Vein endothelial cell (primary cell): ENCODE results near the gene TMEM232. TPM values are rescaled to one million over a fixed set of nuclear protein-coding genes. Genes with fewer than 3 reads are reported as not detected.

Experiments used
- small RNA-seq: library from RNA; depleted of rRNA; stranded (forward); fragments of <200 nt; gene quantifications from one replicate; pipeline ENCODE3, GENCODE V24; 2012
- total RNA-seq: library from RNA; depleted of rRNA; stranded (reverse); fragments of >200 nt; gene quantifications from 2 replicates; pipeline ENCODE4 v1.2.3, GENCODE V29; 2012

TMEM232 gene
- 0.67 and 2.3 TPM in 2 replicates for total RNA-seq

GRCh38 chr5:110726249-110727024 is at the start of gene TMEM232:
TSS of gene TMEM232 (minus strand) at chr5:110726671. CDS start at chr5:110667352, 59,319 bp downstream.

GRCh38 chr5:110738812-110739651 is 12.6 kb upstream of the TMEM232 start, which contains the start of gene SLC25A46:
TSS of gene SLC25A46 (plus strand) at chr5:110739007. CDS start at chr5:110739120, 113 bp downstream.

Small RNAs within 50 kb of the gene (small RNA-seq; reads per million reads assigned to genes)
- gene MIR548F3 = not detected
- not detected for gene RF00432

Other genes starting within 250 kb of the TMEM232 start
- 58.1 and 64.8 TPM in 2 replicates for gene SLC25A46, start 12.3 kb upstream of the TMEM232 start, total RNA-seq